Endodermal cell (in vitro differentiated cells): ENCODE results near the gene RAPH1. TPM values are rescaled to one million over a fixed set of nuclear protein-coding genes. Genes with fewer than 3 reads are reported as not detected.

Experiments used
- DNase-seq: peaks from one replicate; pipeline ENCODE4 v3.0.0-alpha.2; 2017
- H3K27ac ChIP-seq: 2 replicates; pipeline ENCODE4 v1.5.1; 2013; ENCODE audit warnings: mild to moderate bottlenecking, low read depth, low read length, moderate library complexity
- H3K27me3 ChIP-seq: 2 replicates; pipeline ENCODE4 v1.6.1; 2013; ENCODE audit warnings: mild to moderate bottlenecking, low read length, moderate library complexity; ENCODE audit not compliant: insufficient read depth, control insufficient read depth, poor library complexity, severe bottlenecking
- H3K36me3 ChIP-seq: 2 replicates; pipeline ENCODE4 v1.7.0; 2013; ENCODE audit warnings: mild to moderate bottlenecking, low read length, moderate library complexity; ENCODE audit not compliant: control insufficient read depth, insufficient read depth
- H3K4me1 ChIP-seq: one replicate; pipeline ENCODE4 v1.7.0; 2013; ENCODE audit warnings: low read length; ENCODE audit not compliant: control insufficient read depth, insufficient read depth
- H3K4me3 ChIP-seq: 2 replicates; pipeline ENCODE4 v1.5.1; 2013; ENCODE audit warnings: mild to moderate bottlenecking, low read length, moderate library complexity
- H3K9ac ChIP-seq: 2 replicates; pipeline ENCODE4 v1.6.1; 2013; ENCODE audit warnings: mild to moderate bottlenecking, low read length, moderate library complexity; ENCODE audit not compliant: poor library complexity, severe bottlenecking; ENCODE audit errors: extremely low read depth
- H3K9me3 ChIP-seq: 2 replicates; pipeline ENCODE4 v1.6.1; 2013; ENCODE audit warnings: mild to moderate bottlenecking, low read length, moderate library complexity; ENCODE audit not compliant: control insufficient read depth
- H3K27ac Mint-ChIP-seq: 2 replicates; pipeline ENCODE4 v1.8.0; 2020; ENCODE audit warnings: mixed read lengths
- H3K27me3 Mint-ChIP-seq: 2 replicates; pipeline ENCODE4 v1.8.0; 2021; ENCODE audit warnings: mild to moderate bottlenecking, mixed read lengths; ENCODE audit not compliant: insufficient read depth
- H3K36me3 Mint-ChIP-seq: 2 replicates; pipeline ENCODE4 v1.8.0; 2020; ENCODE audit warnings: low read depth, mixed read lengths
- H3K4me1 Mint-ChIP-seq: 2 replicates; pipeline ENCODE4 v1.8.0; 2020; ENCODE audit warnings: mixed read lengths
- H3K4me3 Mint-ChIP-seq: 2 replicates; pipeline ENCODE4 v1.8.0; 2020; ENCODE audit warnings: mild to moderate bottlenecking, moderate library complexity, mixed read lengths
- H3K9me3 Mint-ChIP-seq: 2 replicates; pipeline ENCODE4 v1.8.0; 2020; ENCODE audit warnings: mild to moderate bottlenecking, mixed read lengths
- CTCF ChIP-seq: fragments of 200-600 bp; sonication (generic); conservative IDR thresholded peaks from 2 replicates; pipeline ENCODE4 v1.5.0; 2021; ENCODE audit warnings: antibody characterized with exemption, mild to moderate bottlenecking
- WGBS, 2 experiments: methylation state at CpG; one replicate each; pipeline versions ENCODE4 v1.1.5 to v1.1.7; 2013; ENCODE audit warnings: missing lambda C conversion rate in 2 of 2, mixed read lengths in 1 of 2; ENCODE audit not compliant: insufficient coverage in 1 of 2, insufficient read length in 1 of 2; 5-methylcytosine and 5-hydroxymethylcytosine counted together
- total RNA-seq, 2 donors: library from RNA; stranded (reverse); fragmentation: NEBNext Ultra II Directional in 1 of 2; extraction: Animal tissue kit (Norgen Biotek cat#: 25700) in 1 of 2; gene quantifications; 2 replicates in 1 of 2; 3 replicates in 1 of 2; pipeline ENCODE4 v1.2.1, GENCODE V29; 2021

RAPH1 gene
- total RNA-seq, 2 donors from 2014 or later = 23.5 to 24.6 TPM

DNA sequence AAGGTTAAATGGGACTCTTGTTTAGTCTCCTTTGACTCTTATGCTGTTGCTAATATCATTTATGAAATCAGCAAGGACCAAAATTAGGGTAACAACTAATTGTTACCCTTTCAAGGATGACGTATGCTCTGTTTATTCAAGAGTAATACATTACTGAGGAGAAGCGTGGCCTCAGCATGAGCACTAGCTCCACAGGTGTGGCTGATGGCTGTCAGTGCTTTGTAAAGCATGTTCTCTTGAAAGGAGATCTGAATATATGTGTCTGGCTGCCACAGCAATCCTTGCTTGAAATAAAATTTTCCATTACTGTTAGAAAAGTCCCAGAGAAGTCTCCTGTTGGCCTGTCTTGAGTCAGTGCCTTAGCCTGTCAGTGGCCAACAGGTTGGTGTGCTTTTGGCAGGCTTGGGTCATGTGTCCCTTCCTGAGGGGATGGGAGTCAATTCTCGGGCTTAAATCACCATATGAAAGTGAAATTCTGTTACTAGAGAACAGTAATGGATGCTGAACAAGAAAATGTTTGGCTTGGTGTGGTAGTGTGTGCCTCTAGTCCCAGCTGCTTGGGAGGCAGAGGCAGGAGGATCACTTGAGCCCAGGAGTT is 174.2 kb downstream of the RAPH1 start:
- no peaks in the 10 kb centered on the region for H3K27me3 ChIP-seq
- TF ChIP-seq CTCF = no peak
- Mint-ChIP-seq H3K4me1 (peaks cover 4% of the 10 kb centered on the region), H3K36me3 (peaks cover 28% of the 10 kb centered on the region), H3K9me3 (peaks cover 17% of the 10 kb centered on the region), H3K4me3 (no peak overlapping the region), H3K27ac (peak overlapping the region; percentile 22), H3K27me3 (no peaks in the 10 kb centered on the region)
- H3K27ac ChIP-seq = no peak overlapping the region
- H3K9me3 ChIP-seq = peaks cover 18% of the 10 kb centered on the region
- DNase-seq = no peak
- no peak overlapping the region for H3K9ac ChIP-seq
- H3K36me3 ChIP-seq = peaks cover 15% of the 10 kb centered on the region
- peaks cover 5% of the 10 kb centered on the region for H3K4me1 ChIP-seq
- H3K4me3 ChIP-seq = no peak overlapping the region
- WGBS, 2 experiments = 83% methylated on average over 1 to 3 of the region's 3 CpGs

GRCh38 chr2:203359450-203359849 is 175.7 kb downstream of the RAPH1 start:
- peaks cover 17% of the 10 kb centered on the region for H3K9me3 Mint-ChIP-seq
- peaks cover 33% of the 10 kb centered on the region for H3K36me3 Mint-ChIP-seq
- no peak for DNase-seq
- Histone ChIP-seq H3K9me3 (peaks cover 18% of the 10 kb centered on the region), H3K4me3 (no peak overlapping the region), H3K27me3 (no peaks in the 10 kb centered on the region), H3K36me3 (peaks cover 15% of the 10 kb centered on the region), H3K4me1 (peaks cover 5% of the 10 kb centered on the region), H3K27ac (no peak overlapping the region), H3K9ac (no peak overlapping the region)
- peaks cover 4% of the 10 kb centered on the region for H3K4me1 Mint-ChIP-seq
- no peaks in the 10 kb centered on the region for H3K27me3 Mint-ChIP-seq
- no peak for TF ChIP-seq CTCF
- 89 to 100% methylated on average over 1 of the region's 1 CpG for WGBS, 2 experiments
- no peak overlapping the region for H3K4me3 Mint-ChIP-seq
- no peak overlapping the region for H3K27ac Mint-ChIP-seq

- H3K27me3 Mint-ChIP-seq = no peaks in the 10 kb centered on the region
- Histone ChIP-seq H3K27me3 (no peaks in the 10 kb centered on the region), H3K9ac (no peak overlapping the region), H3K36me3 (peaks cover 23% of the 10 kb centered on the region), H3K9me3 (peaks cover 18% of the 10 kb centered on the region), H3K4me1 (no peaks in the 10 kb centered on the region), H3K4me3 (no peak overlapping the region), H3K27ac (no peak overlapping the region)
- no peak overlapping the region for H3K4me3 Mint-ChIP-seq
- WGBS, 2 experiments = 94 to 95% methylated on average over 3 of the region's 3 CpGs
- no peaks in the 10 kb centered on the region for H3K4me1 Mint-ChIP-seq
- DNase-seq = no peak
- TF ChIP-seq CTCF = no peak
- peaks cover 12% of the 10 kb centered on the region for H3K9me3 Mint-ChIP-seq
- H3K36me3 Mint-ChIP-seq = peaks cover 33% of the 10 kb centered on the region
- peak overlapping the region; percentile 26 for H3K27ac Mint-ChIP-seq
These were observed 180.1 kb downstream of the RAPH1 start for GRCh38 chr2:203354966-203355365.
